HG03571 (cell line): Measurements from ENCODE around the gene AGK.
A peak's percentile ranks its signal among the peaks of the same experiment; 100 is the strongest.

Experiments used
- ATAC-seq: cut with Tn5 transposase; IDR thresholded peaks from one replicate; pipeline ENCODE4 v1.9.1; 2021; ENCODE audit not compliant: unreplicated experiment

Gene AGK

GRCh38 chr7:141701489-141702046 lies 150.4 kb downstream of the AGK start:
- ATAC-seq: peak; percentile 83

DNA sequence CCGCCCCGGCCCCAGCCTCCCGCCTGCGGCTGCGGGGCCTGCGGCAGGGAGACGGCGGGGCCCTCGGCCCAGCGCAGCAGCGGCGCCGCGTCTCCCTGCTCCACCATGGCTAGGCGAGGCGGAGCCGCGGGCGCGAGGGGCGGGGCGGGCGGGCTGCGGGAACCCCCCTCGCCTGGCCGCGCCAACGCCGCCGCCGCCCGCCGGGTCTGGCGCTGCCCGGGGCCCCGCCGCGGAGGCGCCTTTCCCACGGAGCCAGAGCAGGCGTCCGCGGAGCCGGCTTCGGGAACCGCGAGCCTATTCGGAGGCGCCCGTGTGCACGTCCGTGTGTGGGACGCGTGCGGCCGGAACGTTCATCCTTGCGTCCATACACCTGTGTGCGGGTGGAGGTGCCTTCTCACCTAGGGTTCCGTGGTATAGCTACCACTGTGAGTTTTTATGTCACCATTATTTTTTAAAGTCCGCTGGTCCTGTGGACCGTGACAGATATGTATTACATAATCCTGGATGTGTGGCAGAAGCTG lies 150.9 kb downstream of the AGK start, which contains the start of gene DENND11:
Gene DENND11 (minus strand): TSS at position 120 of the 521 bp plus-strand sequence. CDS start 13 bp downstream, at position 107.
- peak; percentile 62 for ATAC-seq

DNA sequence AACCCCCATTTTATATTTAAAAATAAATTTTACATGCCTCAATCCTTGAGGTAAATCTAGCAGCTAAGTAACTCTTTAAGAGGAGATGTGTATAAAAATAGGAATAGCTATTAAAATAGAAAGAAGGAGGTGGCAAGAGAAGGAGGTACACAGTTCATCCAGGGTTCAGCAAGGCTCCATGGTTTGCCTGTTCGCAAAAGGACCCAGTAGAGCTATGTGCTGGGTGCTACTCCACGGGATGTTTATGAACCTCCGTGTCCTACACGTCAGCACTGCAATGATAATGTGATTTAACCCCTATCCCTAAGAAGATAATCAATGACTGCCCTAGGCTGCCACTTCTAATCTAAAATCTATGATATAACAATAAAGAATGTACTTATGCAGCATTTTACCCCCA lies 151.7 kb downstream of the AGK start:
- no peak for ATAC-seq

DNA sequence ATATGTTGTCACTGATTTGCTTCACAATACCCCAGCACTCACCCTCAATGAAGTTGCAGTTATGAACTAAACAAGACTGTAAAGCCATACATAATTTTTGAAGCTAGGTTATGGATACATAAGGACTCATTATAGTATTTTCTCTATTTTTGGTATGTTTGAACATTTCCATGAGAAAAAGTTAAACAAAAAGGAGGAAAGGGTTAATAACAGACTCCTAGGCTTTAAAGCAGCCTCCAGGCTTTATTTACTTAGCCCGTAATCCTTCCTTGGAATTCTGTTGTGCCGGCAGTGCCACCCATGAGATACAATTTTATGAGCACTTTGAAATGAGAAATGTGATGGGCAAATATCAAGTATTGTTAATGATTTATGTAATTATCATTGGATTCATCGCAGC lies 152.9 kb downstream of the AGK start:
- no peak for ATAC-seq

- ATAC-seq: no peak
Observed at GRCh38 chr7:141704741-141705140, 153.5 kb downstream of the AGK start.
